Lower lobe of right lung (tissue), 2 donors: ENCODE results near the gene ZBP1. TPM values are rescaled to one million over a fixed set of nuclear protein-coding genes. Genes with fewer than 3 reads are reported as not detected.
A peak's percentile ranks its signal among the peaks of the same experiment; 100 is the strongest.

Experiments used
- ATAC-seq, 2 donors: fragments of 200-7000 bp; cut with Tn5 transposase; one replicate each; pipeline ENCODE4 v1.9.1; 2020 to 2022; ENCODE audit warnings: mild to moderate bottlenecking in 2 of 2, moderate library complexity in 2 of 2
- DNase-seq: peaks from one replicate; pipeline ENCODE4 v3.0.0-alpha.2; 2020
- H3K27ac ChIP-seq: fragments of 200-600 bp; one replicate; pipeline ENCODE4 v1.8.0; 2022
- H3K27me3 ChIP-seq: fragments of 200-600 bp; one replicate; pipeline ENCODE4 v1.8.0; 2022; ENCODE audit warnings: low read depth
- H3K36me3 ChIP-seq: fragments of 200-600 bp; one replicate; pipeline ENCODE4 v1.8.0; 2022; ENCODE audit warnings: mild to moderate bottlenecking
- H3K4me1 ChIP-seq: fragments of 200-600 bp; one replicate; pipeline ENCODE4 v1.8.0; 2022
- H3K4me3 ChIP-seq: fragments of 200-600 bp; one replicate; pipeline ENCODE4 v1.8.0; 2022; ENCODE audit warnings: mild to moderate bottlenecking
- H3K9me3 ChIP-seq: fragments of 200-600 bp; one replicate; pipeline ENCODE4 v1.8.0; 2022
- intact Hi-C: fragments of 100-400 bp; cut with DNase I; formaldehyde crosslinking; loops from one replicate; pipeline ENCODE4 v1.11.0; 2022
- total RNA-seq: library from RNA; stranded (reverse); fragmentation: NEBNext Ultra II Directional; extraction: Animal tissue kit (Norgen Biotek cat#: 25700); gene quantifications from one replicate; pipeline ENCODE4 v1.2.1, GENCODE V29; 2021
- TF ChIP-seq, protein P1 (sequence below): fragments of 200-600 bp; IDR thresholded peaks from one replicate; pipeline ENCODE4 v1.8.0; 2022; ENCODE audit warnings: antibody characterized with exemption, mild to moderate bottlenecking
- donor health status: DM: no; HTN: yes; CAD: no; lungs with severe emphysema.

ZBP1 gene
- total RNA-seq, 1 donor from 2014 or later = 5.8 TPM

DNA sequence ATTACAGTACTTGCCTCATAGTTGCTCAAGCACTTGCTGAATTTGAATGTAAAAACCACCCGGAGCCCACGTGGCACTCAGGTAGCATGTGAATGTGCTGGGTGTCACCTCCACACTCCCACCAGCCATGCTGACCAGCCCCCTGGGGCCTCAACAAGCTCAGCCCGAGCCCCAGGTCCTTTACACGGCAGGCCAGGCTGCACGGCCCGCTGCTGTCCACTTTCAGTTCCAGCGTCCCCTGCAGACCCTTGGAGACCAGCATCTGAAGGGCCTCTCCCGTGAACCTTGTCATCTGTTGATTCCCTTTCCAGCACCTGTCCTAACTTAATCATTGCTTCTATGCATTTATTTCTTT is 33.3 kb upstream of the ZBP1 start:
- intact Hi-C loops = no loop called here
- DNase-seq (peak; percentile 37), ATAC-seq (no peak)
- peaks cover 50% of the 10 kb centered on the region for H3K36me3 ChIP-seq
- H3K27ac ChIP-seq = no peak overlapping the region
- no peak overlapping the region for H3K4me3 ChIP-seq
- no peaks in the 10 kb centered on the region for H3K27me3 ChIP-seq
- peaks cover 4% of the 10 kb centered on the region for H3K4me1 ChIP-seq
- H3K9me3 ChIP-seq = no peaks in the 10 kb centered on the region
- TF ChIP-seq, protein P1, sequence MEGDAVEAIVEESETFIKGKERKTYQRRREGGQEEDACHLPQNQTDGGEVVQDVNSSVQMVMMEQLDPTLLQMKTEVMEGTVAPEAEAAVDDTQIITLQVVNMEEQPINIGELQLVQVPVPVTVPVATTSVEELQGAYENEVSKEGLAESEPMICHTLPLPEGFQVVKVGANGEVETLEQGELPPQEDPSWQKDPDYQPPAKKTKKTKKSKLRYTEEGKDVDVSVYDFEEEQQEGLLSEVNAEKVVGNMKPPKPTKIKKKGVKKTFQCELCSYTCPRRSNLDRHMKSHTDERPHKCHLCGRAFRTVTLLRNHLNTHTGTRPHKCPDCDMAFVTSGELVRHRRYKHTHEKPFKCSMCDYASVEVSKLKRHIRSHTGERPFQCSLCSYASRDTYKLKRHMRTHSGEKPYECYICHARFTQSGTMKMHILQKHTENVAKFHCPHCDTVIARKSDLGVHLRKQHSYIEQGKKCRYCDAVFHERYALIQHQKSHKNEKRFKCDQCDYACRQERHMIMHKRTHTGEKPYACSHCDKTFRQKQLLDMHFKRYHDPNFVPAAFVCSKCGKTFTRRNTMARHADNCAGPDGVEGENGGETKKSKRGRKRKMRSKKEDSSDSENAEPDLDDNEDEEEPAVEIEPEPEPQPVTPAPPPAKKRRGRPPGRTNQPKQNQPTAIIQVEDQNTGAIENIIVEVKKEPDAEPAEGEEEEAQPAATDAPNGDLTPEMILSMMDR = no peak

DNA sequence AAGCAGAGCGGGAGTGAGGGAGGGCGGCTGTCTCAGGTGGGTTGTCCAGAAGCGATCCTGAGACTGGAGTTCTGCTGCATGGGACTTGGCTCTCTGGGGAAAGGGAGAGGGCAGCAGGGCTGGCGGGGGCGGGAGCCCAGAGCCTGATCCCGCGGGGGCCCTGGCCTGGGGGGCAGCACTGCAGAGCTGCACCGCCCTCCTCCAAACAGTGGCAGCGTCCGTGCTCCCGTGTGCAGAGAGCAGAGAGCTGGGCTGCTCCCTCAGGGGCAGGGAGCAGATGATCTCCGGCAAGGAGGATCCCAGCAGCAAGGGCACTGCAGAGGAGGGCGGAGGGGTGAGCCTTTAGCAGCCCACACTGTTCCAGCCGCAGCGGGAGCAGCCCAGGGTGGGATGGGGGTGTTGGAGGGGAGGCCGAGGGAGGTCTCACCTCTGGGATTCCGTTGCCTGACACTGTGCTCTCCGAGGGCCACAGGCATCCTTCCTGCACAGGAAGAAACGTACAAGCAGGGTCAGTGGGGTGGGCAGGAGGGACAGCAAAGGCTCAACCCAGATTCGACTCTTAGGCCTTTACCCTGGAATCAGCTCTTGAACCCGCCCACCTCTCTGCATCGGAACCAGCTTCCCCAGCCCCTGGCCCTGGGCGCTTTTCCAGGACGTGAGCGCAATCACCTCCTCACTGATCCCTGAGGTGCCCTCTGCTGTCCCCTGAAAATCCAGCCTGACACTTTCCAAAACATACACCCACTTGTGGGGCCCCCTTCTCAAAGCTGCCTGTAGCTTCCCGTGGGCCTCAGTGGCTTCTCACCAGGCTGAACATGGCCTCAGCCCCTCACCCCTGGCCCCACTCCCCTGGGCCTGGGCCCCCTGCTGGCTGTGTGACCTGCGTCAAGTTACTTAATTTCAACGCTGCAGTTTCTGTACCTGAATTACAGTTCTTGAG is 32.6 kb upstream of the ZBP1 start:
- peaks cover 44% of the 10 kb centered on the region for H3K36me3 ChIP-seq
- H3K4me1 ChIP-seq = peaks cover 4% of the 10 kb centered on the region
- DNase-seq (peak; percentile 26), ATAC-seq (no peak)
- H3K9me3 ChIP-seq = no peaks in the 10 kb centered on the region
- H3K27me3 ChIP-seq = no peaks in the 10 kb centered on the region
- H3K27ac ChIP-seq = no peak overlapping the region
- no peak overlapping the region for H3K4me3 ChIP-seq
- intact Hi-C loops = no loop called here
- TF ChIP-seq, protein P1 = no peak

DNA sequence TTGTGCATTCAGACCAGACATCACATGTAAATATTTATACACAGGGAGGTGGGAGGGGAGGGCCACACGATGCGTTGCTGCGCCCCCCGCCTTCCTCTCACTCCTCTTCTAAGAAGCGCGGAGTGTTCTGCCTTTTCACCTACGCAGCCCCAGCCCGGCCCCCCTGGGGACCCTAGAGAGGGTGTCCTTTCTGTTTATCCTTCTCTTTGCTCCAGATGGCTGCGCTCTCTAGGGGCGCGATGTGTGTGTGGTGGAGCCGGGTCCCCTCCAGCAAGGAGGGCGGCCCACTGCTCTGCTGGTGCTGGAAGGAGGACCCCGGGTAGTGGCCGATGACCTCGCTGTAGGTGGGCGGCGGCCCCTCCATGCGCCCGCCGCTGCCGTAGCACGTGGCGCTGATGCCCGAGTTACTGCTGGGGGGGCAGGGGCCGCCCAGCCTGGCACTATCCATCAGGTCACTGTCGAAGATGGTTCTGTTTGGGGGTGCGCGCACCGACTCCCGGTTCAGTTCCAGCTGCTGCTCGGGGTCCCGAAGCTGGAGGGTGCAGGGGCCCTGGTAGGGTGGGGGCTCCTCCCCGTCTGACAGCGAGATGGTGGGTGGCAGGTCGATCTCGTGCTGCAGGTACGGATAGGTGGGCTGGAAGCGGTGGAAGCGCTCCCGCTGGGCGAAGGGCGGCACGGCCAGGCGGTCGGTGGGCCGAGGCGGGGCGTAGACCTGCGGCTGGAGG is 31.8 kb upstream of the ZBP1 start:
- intact Hi-C loops = no loop called here
- peak; percentile 41 for DNase-seq
- no peaks in the 10 kb centered on the region for H3K27me3 ChIP-seq
- no peak overlapping the region for H3K27ac ChIP-seq
- TF ChIP-seq, protein P1 = no peak
- no peak for ATAC-seq
- no peak overlapping the region for H3K4me3 ChIP-seq
- H3K4me1 ChIP-seq = peaks cover 4% of the 10 kb centered on the region
- H3K36me3 ChIP-seq = peaks cover 37% of the 10 kb centered on the region
- no peaks in the 10 kb centered on the region for H3K9me3 ChIP-seq

DNA sequence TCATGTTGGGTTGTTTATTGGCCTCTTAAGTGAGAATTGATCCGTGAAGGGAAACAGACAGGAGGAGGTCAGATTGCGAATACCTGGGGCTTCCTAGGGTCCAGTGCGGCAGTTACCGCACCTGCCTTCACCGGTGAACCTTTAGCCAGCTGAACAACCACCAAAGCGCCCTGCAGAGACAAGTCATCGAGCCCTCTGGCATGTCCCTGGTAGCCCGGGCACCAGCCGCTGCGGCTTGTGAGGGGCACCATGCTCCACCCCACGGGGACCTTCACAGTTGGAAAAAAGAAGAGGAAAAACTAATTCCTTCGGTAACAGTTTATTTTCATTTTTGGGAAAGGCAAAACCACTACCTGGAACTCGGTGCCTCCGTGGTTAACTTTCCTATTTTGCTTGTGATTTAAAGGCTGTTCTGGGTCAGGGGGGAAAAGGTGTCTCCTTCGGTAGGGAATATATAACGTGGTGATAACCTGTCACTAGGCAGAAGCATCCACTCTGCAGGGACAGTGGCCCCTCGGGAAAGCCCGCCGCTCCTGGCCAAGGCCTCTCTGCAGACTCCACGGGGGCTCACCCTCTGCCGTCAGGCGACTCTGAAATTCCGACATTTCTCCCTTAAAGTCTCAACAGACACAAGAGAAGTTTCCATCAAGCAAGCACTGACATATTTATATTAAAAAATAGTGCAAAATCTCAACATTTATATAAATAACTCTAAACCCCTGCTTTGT is 30.7 kb upstream of the ZBP1 start:
- Histone ChIP-seq H3K9me3 (no peaks in the 10 kb centered on the region), H3K36me3 (peaks cover 29% of the 10 kb centered on the region), H3K4me3 (no peak overlapping the region), H3K27me3 (no peaks in the 10 kb centered on the region), H3K4me1 (peaks cover 4% of the 10 kb centered on the region), H3K27ac (no peak overlapping the region)
- TF ChIP-seq, protein P1 = no peak
- no peak for ATAC-seq
- peak; percentile 30 for DNase-seq
- intact Hi-C loops = no loop called here

DNA sequence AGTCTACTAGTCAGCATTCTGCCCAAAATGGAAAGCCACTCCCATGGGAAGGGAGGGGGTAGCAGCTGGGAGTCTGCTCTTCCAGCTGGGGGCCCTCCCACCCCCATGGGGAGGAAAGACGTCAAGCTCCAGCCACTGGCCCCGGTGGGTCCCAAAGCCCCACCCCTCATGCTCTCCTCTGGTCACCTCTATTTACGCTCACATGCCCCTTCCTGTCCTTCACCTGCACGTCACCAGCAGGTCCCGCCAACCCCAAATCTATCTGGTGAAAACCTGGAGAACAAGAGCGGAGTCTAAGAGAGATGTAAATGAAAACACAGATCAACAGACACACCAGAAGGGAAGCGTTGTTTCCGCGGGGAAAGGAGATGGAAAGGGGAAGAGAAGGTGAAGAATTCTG is 30.0 kb upstream of the ZBP1 start:
- intact Hi-C loops = no loop called here
- Histone ChIP-seq H3K27ac (no peak overlapping the region), H3K4me3 (no peak overlapping the region), H3K4me1 (peaks cover 4% of the 10 kb centered on the region), H3K36me3 (peaks cover 29% of the 10 kb centered on the region), H3K9me3 (no peaks in the 10 kb centered on the region), H3K27me3 (no peaks in the 10 kb centered on the region)
- DNase-seq = peak; percentile 11
- no peak for ATAC-seq
- TF ChIP-seq, protein P1 = no peak
